GM15510 (cell line): ENCODE data around the gene POLR2H.

ENCODE experiments used
- POLR2A ChIP-seq: IDR thresholded peaks from 3 replicates; pipeline ENCODE4 v1.6.1; 2011; ENCODE audit warnings: borderline replicate concordance; ENCODE audit not compliant: insufficient read length; ENCODE audit errors: extremely low read depth

Gene POLR2H

DNA sequence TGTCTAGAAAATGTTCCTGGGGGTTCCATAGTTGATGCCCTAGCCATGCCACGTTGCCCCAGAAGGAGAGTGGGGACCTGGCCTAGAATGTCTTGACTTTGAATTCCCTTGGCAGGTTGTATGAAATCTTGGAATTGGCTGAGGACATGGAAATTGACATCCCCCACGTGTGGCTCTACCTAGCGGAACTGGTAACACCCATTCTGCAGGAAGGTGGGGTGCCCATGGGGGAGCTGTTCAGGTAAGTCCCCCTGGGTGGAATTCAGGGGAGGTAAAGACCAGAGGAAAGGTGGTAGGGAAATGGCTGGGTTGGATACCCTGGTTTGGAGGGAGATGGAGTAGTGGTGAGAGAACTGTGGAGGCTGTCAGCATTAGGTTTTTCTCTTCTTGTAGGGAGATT is 33.0 kb upstream of the POLR2H start:
- TF ChIP-seq POLR2A = no peak

DNA sequence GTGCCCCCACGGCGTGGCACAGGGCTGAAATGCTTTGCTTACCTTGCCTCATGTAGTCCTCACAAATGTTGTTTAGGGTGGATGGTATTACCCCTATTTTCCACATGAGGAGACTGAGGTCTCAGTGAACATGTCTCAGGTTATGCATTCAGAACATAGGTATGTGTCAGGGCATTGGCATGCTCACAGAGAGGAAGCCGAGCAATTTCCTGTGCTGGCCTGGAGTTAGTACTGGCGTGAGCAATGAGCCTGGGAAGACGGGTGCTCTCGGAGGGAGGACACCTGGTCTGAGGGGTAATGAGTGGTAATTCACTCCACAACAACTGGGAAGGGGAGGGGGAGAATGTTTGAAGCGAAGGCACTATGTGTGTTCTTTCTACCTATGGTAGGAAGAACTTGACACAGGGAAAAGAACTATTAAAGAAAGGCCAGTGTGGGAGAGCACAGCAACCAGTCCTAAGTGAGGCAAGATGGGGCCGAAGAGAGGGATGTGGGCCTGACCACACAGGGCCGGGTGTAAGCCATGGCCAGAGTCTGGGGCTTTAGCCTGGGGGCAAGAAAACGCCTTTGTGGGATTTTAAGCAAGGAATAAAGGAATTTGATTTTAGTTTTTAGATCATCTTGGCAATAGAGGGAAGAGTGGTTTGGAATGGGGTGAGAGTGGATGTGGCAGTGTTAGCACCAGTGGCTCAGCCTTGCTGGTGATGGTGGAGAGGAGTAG is 29.0 kb upstream of the POLR2H start:
- no peak for TF ChIP-seq POLR2A

DNA sequence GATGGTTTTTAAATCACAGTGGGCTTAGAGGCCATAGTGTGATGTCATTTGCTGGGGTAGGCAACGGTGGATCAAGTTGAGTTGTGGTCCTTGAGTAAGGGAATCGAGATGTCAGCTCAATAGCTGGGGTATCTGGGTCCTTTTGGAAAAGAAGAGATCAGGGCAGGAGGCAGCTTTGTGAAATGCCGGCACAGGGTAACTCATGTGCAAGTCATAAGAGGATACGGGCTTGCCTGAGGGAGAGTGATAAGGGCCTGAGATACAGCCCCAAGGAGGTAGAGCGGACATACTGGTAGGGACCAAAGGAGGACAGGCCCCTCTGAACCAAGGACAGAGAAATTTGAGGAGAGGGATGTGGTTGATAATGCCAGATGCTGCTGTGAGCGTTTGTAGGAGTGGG is 28.3 kb upstream of the POLR2H start:
- no peak for TF ChIP-seq POLR2A

DNA sequence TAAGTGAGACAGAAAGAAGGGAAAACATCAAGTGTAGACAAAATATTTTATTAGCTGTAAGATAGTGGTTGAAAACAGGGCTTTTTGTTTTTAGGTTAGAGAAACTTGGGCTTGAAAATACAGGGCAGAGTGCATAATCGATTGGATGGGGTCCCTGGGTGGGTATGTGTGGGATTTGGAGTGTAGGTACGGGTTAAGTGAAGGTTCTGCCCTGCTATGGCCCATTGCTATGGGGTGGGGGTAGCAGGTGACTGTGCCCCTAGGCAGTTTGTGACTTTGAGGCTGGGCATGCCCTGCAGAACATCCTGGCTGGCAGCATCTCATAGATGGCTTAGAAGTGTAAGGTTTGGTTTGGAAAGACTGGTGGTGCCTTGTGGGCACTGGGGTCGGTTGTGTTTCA is 27.8 kb upstream of the POLR2H start:
- no peak for TF ChIP-seq POLR2A

DNA sequence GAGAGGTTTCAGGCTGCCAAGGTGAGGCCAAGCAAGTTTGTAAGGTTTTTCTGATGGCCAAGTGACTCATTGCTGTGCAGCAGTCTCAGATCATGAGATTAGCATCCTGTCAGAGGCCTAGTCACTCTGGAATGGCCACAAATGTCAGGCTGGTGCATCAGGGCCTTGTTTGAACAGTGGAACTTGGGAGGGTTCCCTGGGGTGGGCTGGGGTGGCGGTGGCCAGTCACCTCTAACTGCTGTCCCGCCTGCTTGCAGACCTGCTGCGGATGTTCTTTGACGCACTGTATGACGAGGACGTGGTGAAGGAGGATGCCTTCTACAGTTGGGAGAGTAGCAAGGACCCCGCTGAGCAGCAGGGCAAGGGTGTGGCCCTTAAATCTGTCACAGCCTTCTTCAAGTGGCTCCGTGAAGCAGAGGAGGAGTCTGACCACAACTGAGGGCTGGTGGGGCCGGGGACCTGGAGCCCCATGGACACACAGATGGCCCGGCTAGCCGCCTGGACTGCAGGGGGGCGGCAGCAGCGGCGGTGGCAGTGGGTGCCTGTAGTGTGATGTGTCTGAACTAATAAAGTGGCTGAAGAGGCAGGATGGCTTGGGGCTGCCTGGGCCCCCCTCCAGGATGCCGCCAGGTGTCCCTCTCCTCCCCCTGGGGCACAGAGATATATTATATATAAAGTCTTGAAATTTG is 26.9 kb upstream of the POLR2H start:
- no peak for TF ChIP-seq POLR2A

DNA sequence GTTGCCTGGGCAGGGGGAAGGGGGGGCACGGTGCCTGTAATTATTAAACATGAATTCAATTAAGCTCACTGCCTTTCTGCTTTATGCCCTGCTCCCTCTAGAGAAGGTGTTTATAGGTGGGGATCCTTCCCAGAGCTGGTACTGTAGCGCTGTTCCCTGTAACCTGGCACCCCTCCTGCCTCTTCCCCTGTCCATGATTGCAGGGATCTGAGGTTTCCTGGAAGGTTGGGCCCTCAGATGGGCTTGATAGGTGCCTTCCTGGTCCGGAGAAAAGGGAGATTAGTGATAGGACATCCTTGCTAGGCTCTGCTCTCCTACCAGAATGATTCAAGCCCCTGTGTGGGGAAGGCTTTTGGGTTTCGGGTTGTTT is 26.2 kb upstream of the POLR2H start:
- no peak for TF ChIP-seq POLR2A

DNA sequence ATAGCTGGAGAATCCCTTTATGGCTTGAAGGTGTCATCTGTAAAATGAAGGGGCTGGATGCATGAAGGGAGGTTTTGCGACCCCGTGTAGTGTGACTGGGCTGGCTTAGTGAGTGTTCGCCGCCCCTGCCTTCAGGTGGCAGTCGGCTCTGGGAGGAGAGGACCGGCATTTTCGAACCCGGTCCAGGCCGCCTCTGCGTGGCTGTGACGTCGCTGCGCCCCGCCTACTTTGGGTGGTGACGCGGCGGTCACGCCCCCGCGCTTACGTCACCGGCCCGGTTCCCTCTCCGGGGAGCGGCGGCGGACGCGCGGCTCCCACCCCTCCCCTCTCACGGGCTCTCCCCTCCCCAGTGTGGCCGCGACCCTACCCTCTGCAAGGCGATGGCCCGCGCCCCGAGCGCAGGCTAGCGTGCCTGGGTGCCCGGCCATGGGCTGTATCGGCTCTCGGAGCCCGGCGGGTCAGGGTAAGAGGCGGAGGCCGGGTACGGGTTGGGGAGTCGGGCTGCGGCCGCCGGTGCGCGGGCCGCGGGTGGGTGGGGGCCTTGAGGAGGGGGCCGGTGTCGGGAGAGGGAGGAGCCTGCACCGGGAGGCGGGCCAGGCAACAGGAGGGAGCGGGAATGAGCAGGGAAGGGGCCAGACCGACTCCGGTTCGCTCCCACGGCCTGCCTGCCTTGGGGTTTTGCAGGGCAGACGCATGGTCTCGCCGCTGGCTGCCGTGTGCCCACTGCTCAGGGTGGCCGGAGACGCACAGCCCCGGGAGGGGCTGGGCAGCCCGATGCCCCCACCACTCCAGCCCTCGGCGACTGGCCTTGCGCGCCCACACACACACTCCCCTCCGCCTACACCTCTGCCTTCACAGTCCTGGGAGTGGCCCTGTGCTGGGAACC is 25.6 kb upstream of the POLR2H start:
- TF ChIP-seq POLR2A = peak; percentile 50

DNA sequence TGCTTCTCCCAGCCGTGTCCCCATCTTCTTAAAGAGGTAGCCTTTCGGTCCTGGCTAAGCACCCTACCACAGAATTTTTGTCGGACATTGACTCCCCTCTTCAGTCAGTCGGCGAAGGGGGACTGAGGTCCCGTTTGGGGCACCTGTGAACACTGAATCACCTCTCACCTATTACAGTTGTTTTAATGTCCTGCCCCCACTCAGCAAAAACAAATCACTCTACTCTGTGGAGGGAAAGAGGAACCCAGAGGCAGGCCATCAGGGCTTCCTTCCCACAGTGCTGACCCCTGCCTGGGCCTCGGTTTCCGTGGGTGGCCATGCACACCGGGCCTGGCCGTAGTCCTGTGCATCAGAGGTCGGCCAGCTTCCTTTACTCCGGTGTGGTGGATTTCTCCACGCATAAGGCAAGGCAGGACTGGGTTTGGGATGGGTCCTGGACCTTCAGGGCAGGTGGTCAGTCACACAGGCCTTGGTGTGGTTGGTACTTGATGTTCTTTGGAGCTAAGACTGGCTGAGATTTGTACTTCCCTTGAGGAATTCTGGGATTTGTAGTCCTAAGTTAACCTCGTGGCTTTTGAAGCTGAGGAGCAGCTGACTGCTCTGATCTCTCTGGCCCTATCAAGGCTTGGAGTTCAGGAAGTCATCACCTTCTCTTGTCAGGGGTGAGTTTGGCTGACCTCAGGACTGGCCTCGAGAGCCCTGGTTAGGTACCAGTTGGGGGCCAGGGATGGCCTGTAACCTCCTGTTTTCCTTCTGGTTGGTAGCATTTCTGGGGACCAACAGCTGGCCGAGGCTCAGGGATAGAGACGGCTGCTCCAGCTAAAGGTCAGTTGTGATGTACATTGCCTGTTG is 24.7 kb upstream of the POLR2H start:
- TF ChIP-seq POLR2A = no peak

DNA sequence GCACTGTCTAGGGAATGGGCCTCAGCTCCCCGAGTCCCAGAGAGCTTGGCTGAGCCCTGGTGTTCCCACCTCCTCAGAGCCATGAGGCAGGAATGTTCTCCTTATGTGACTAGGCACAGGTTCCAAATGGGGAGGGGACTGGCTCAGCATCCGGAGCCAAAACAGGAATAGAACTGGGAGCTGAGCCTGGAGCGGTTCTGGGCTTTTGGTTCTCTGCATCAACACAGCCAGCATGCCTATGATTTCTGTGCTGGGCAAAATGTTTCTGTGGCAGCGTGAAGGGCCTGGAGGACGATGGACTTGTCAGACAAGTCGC is 24.2 kb upstream of the POLR2H start, which contains the start of gene FAM131A:
Gene FAM131A, plus strand, starts transcription at position 202 of the 316 bp plus-strand sequence. Its CDS starts 31 bp downstream, at position 233.
- no peak for TF ChIP-seq POLR2A

DNA sequence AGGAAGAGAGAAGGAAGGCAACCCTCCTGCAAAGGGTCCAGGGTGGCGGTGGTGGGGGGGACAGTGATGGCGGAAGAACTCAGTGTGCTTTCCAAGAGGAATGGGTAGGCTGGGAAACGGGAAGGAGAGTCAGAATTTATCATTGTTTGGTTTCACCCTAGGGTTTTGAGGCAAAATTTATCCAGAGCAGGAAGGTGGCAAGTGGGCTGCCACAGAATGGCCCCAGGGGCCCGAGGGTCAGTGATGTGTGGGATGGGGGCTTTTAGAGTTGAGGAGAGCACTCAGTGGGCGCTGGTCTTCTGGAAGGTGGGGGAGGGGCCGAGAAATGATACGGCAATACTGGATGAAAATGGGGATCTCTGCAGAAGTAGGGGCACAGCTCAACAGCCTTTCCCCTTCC is 23.5 kb upstream of the POLR2H start:
- no peak for TF ChIP-seq POLR2A

DNA sequence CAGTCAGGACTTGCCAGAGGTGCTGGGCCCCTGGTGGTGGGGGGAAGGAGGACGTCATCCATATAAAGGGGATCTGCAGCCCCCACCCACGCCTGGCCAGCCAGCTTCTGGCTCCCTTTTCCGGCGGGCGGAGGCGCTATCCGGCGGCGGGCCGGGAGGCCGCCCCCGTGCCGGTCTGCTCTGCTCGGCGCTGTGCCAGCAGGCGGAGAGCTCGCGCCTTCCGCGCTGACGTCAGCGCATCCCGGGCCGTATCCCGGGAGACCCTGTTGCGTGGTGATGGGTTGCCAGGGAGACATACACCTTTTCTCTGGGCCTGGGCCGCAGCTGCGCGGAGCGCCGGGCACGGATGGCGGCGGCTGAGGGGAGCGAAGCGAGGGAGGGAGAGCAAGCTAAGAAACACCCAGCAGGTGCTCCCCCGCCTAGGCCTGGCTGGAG is 23.0 kb upstream of the POLR2H start:
- TF ChIP-seq POLR2A = no peak

DNA sequence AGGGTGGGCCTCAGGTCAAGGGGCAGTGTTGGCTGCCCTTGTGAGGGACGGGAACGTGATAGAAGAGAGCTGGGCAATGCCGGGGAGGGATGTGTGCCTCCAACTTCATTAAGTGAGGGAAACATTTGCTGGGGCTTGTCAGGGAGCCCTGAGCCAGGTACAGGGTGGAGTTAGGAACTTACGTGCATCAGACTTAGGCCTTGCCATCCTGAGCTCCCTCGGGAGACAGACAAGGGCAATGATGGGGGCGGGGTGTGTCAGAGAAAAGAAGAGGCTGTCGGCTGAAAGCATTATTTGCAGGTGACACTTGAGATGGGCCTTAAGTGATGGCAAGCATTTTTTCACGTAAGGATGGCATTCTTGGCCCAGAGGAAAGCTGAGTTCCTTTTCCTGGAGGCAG is 22.5 kb upstream of the POLR2H start:
- TF ChIP-seq POLR2A = no peak

DNA sequence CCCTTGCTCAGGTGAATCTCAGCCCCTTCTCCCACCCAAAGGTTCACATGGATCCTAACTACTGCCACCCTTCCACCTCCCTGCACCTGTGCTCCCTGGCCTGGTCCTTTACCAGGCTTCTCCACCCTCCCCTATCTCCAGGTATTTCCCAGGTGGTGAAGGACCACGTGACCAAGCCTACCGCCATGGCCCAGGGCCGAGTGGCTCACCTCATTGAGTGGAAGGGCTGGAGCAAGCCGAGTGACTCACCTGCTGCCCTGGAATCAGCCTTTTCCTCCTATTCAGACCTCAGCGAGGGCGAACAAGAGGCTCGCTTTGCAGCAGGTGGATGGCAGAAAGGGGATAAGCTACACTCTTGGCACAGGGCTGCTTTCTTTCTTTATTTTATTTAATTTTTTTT is 19.6 kb upstream of the POLR2H start:
- TF ChIP-seq POLR2A = no peak

DNA sequence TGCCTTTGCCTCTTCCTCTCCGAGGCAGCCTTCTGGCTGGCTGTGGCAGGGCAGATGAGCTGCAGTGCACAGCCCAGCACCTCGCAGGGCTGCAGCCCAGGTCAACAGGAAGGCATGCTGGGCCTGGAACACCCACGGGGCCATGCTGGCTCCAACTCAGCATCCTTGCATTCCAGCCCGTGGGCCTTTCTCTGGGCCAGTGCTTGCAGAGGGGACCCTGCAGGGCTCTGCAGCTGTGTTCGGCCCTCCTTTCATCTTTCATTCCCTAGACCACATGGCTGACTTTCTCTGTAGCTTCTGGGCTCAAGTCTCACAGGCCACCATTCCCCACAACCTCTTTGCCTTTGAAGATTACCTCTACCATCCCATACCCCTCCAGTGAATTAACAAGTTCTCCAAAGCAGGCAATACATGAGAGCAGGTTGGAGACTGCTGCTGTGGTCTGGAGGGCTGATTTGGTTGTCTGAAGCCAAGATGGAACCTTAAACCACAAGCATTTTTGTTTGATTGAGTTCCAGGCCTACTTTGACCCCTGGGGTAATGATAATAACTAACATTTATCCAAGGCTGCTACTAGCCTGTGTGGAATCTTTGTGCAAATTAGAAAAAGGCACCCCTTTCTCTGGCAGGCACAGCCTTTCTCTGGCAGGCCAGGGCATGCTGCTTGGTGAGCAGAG is 18.2 kb upstream of the POLR2H start:
- no peak for TF ChIP-seq POLR2A

DNA sequence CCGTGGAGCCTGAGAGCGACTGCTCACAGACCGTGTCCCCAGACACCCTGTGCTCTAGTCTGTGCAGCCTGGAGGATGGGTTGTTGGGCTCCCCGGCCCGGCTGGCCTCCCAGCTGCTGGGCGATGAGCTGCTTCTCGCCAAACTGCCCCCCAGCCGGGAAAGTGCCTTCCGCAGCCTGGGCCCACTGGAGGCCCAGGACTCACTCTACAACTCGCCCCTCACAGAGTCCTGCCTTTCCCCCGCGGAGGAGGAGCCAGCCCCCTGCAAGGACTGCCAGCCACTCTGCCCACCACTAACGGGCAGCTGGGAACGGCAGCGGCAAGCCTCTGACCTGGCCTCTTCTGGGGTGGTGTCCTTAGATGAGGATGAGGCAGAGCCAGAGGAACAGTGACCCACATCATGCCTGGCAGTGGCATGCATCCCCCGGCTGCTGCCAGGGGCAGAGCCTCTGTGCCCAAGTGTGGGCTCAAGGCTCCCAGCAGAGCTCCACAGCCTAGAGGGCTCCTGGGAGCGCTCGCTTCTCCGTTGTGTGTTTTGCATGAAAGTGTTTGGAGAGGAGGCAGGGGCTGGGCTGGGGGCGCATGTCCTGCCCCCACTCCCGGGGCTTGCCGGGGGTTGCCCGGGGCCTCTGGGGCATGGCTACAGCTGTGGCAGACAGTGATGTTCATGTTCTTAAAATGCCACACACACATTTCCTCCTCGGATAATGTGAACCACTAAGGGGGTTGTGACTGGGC is 16.8 kb upstream of the POLR2H start:
- no peak for TF ChIP-seq POLR2A
